SK-N-SH treated with all-trans-retinoic acid at 6 μM for 48 hours (cell line): ENCODE measurements around the gene METTL22.

Experiments used
- ATAC-seq: fragments of 200-7000 bp; cut with Tn5 transposase; 3 replicates; pipeline ENCODE4 v1.9.1; 2020; ENCODE audit warnings: mild to moderate bottlenecking, moderate library complexity
- ARNTL ChIP-seq: fragments of 450-650 bp; formaldehyde crosslinking; IDR thresholded peaks from 2 replicates; pipeline ENCODE4 v1.5.0; 2020; ENCODE audit warnings: low read depth, mild to moderate bottlenecking, moderate library complexity, borderline replicate concordance
- BACH2 ChIP-seq: fragments of 250-450 bp; sonication (Bioruptor Pico); IDR thresholded peaks from 2 replicates; pipeline ENCODE4 v1.9.0; 2021; ENCODE audit warnings: mild to moderate bottlenecking, borderline replicate concordance
- CREB5 ChIP-seq: fragments of 250-450 bp; sonication (Bioruptor Pico); IDR thresholded peaks from 2 replicates; pipeline ENCODE4 v1.5.1; 2020; ENCODE audit warnings: low read depth, mild to moderate bottlenecking, moderate library complexity
- CSDC2 ChIP-seq: fragments of 250-450 bp; sonication (Bioruptor Pico); IDR thresholded peaks from 2 replicates; pipeline ENCODE4 v1.5.0; 2020; ENCODE audit warnings: mild to moderate bottlenecking, moderate library complexity
- CSRNP3 ChIP-seq: fragments of 250-450 bp; sonication (Bioruptor Pico); IDR thresholded peaks from 2 replicates; pipeline ENCODE4 v1.5.1; 2021; ENCODE audit warnings: mild to moderate bottlenecking, moderate library complexity
- ESRRG ChIP-seq: fragments of 250-450 bp; sonication (Bioruptor Pico); IDR thresholded peaks from 2 replicates; pipeline ENCODE4 v1.6.1; 2021; ENCODE audit warnings: mild to moderate bottlenecking
- GLIS3 ChIP-seq: fragments of 250-450 bp; sonication (Bioruptor Pico); IDR thresholded peaks from 2 replicates; pipeline ENCODE4 v1.5.0; 2020; ENCODE audit warnings: mild to moderate bottlenecking, moderate library complexity
- ISL1 ChIP-seq: fragments of 250-450 bp; sonication (Bioruptor Pico); IDR thresholded peaks from 2 replicates; pipeline ENCODE4 v2.1.2; 2022; ENCODE audit warnings: mild to moderate bottlenecking, moderate library complexity
- OSR1 ChIP-seq: fragments of 250-450 bp; sonication (Bioruptor Pico); IDR thresholded peaks from 2 replicates; pipeline ENCODE4 v1.8.0; 2022; ENCODE audit warnings: moderate library complexity, mild to moderate bottlenecking, inconsistent platforms
- PATZ1 ChIP-seq: fragments of 250-450 bp; sonication (Bioruptor Pico); IDR thresholded peaks from 2 replicates; pipeline ENCODE4 v1.8.0; 2020; ENCODE audit warnings: mild to moderate bottlenecking, moderate library complexity, borderline replicate concordance
- POU6F1 ChIP-seq: fragments of 250-450 bp; sonication (Bioruptor Pico); IDR thresholded peaks from 2 replicates; pipeline ENCODE4 v1.8.0; 2021; ENCODE audit warnings: low read depth, mild to moderate bottlenecking, moderate library complexity, borderline replicate concordance
- RARB ChIP-seq: fragments of 250-450 bp; sonication (Bioruptor Pico); IDR thresholded peaks from 2 replicates; pipeline ENCODE4 v1.8.0; 2021; ENCODE audit warnings: mild to moderate bottlenecking, moderate library complexity
- SNAI2 ChIP-seq: fragments of 250-450 bp; sonication (Bioruptor Pico); IDR thresholded peaks from 2 replicates; pipeline ENCODE4 v1.5.0; 2020; ENCODE audit warnings: mild to moderate bottlenecking, moderate library complexity
- TCF4 ChIP-seq: fragments of 250-450 bp; sonication (Bioruptor Pico); IDR thresholded peaks from 2 replicates; pipeline ENCODE4 v1.8.0; 2021; ENCODE audit warnings: mild to moderate bottlenecking, moderate library complexity, borderline replicate concordance
- TOX ChIP-seq: fragments of 250-450 bp; sonication (Bioruptor Pico); IDR thresholded peaks from 2 replicates; pipeline ENCODE4 v1.8.0; 2021; ENCODE audit warnings: mild to moderate bottlenecking, moderate library complexity, borderline replicate concordance
- TSHZ2 ChIP-seq: fragments of 250-450 bp; sonication (Bioruptor Pico); IDR thresholded peaks from 2 replicates; pipeline ENCODE4 v1.5.0; 2020; ENCODE audit warnings: mild to moderate bottlenecking, moderate library complexity
- ZFP3 ChIP-seq: fragments of 250-450 bp; sonication (Bioruptor Pico); IDR thresholded peaks from 2 replicates; pipeline ENCODE4 v1.5.0; 2020; ENCODE audit warnings: mild to moderate bottlenecking, moderate library complexity
- ZFP30 ChIP-seq: fragments of 450-650 bp; formaldehyde crosslinking; IDR thresholded peaks from 2 replicates; pipeline ENCODE4 v1.5.0; 2022; ENCODE audit warnings: mild to moderate bottlenecking, moderate library complexity
- ZNF565 ChIP-seq: fragments of 450-650 bp; formaldehyde crosslinking; conservative IDR thresholded peaks from 2 replicates; pipeline ENCODE4 v1.5.0; 2020; ENCODE audit warnings: low read depth, mild to moderate bottlenecking, moderate library complexity
- ZNF70 ChIP-seq: fragments of 450-650 bp; formaldehyde crosslinking; IDR thresholded peaks from 2 replicates; pipeline ENCODE4 v1.5.0; 2020; ENCODE audit warnings: mild to moderate bottlenecking, moderate library complexity

Gene METTL22

GRCh38 chr16:8611886-8612600 is 9.5 kb upstream of the METTL22 start (continued):
- TF ChIP-seq POU6F1 (CRISPR knock-in tag) (no peak), CREB5 (CRISPR knock-in tag) (no peak)

- TF ChIP-seq OSR1 (CRISPR knock-in tag): no peak
- TF ChIP-seq CREB5 (CRISPR knock-in tag): no peak
- no peak for TF ChIP-seq CSDC2 (CRISPR knock-in tag)
- no peak for TF ChIP-seq SNAI2 (CRISPR knock-in tag)
- no peak for TF ChIP-seq ZNF565 (CRISPR knock-in tag)
- TF ChIP-seq ZNF70 (CRISPR knock-in tag): no peak
- TF ChIP-seq POU6F1 (CRISPR knock-in tag): no peak
- no peak for TF ChIP-seq ZFP3
- no peak for TF ChIP-seq BACH2 (CRISPR knock-in tag)
- no peak for TF ChIP-seq ARNTL (CRISPR knock-in tag)
- TF ChIP-seq PATZ1 (CRISPR knock-in tag): no peak
- TF ChIP-seq TOX (CRISPR knock-in tag): no peak
- no peak for TF ChIP-seq TCF4 (CRISPR knock-in tag)
- TF ChIP-seq ISL1: no peak
- no peak for TF ChIP-seq CSRNP3 (CRISPR knock-in tag)
- TF ChIP-seq RARB: no peak
- no peak for TF ChIP-seq TSHZ2 (CRISPR knock-in tag)
- no peak for TF ChIP-seq GLIS3 (CRISPR knock-in tag)
- TF ChIP-seq ESRRG (CRISPR knock-in tag): no peak
- TF ChIP-seq ZFP30: no peak
- no peak for ATAC-seq
These were observed 7.0 kb upstream of the METTL22 start for GRCh38 chr16:8614435-8615029.
